Activated CD8-positive, alpha-beta memory T cell treated with anti-CD3 and anti-CD28 coated beads, Interleukin-2, amount 50 U/mL, for 24 hours (primary cell): ENCODE results near the gene SRPK1.
"Not testable (repeated sequence)": the region's sequence is repeated elsewhere in the genome, so short reads cannot be mapped to it uniquely, and the experiment has no call there.

ENCODE experiments used
- DNase-seq: peaks from one replicate; pipeline ENCODE4 v3.0.0-alpha.2; 2020; ENCODE audit errors: extremely low read depth

SRPK1 gene

DNA sequence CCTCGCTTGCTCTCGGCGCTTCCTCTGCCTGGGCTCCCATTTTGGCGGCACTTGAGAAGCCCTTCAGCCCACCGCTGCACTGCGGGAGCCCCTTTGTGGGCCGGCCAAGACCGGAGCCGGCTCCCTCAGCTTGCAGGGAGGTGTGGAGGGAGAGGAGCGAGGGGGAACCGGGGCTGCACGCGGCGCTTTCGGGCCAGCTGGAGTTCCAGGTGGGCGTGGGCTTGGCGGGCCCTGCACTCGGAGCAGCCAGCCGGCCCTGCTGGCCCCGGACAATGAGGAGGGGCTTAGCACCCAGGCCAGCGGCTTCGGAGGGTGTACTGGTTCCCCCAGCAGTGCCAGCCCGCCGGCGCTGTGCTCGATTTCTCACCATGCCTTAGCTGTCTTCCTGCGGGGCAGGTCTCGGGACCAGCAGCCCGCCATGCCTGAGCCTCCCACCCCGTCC is 10.2 kb upstream of the SRPK1 start:
- DNase-seq, result no peak

DNA sequence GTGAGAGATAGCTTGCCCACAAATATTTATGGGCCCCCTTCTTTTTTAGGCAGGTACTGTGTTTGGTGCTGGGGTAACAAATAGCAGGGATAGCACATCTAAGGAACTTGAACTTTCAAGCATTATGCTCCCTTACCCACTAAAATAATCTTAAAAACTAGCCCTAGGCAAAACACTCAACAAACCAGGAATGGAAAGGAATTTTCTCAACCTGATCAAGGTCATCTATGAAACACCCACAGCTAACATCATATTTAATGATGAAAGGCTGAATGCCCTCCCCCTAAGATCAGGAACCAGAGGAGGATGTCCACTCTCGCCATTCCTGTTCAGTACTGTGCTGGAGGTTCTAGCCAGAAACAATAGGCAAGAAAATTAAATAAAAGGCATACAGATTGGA is 8.7 kb upstream of the SRPK1 start:
- DNase-seq, result no peak

DNA sequence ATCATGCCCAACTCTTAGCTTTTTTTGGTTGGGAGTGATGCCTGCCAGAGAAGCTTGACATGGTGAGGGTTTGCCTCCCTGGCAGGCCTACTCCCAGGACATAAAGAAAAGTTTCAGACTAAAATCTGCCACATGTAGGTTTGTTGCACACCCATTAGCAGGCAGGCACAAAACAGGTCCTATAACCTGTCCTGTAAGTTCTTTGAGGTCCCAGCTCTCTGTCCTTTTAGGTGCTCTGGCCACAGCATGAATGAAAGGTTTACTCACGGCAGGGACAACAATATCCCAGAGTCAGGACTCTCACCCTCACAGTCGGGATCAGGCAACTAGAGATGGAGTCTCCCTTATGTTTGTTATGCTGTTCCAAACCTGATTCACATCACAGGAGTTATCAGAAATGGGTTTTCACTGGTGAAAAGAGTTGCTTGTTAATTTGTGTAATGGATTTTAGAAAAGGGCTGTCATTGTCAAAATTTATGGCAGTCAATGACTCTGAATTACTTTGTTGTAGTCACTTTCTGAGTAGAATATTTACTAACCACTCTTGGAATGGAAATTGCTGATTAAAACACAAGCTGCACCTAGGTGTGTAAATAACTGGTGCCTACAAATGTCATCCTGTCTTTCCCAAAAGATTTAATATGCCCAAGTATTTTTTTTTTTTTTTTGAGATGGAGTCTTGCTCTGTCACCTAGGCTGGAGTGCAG is 5.8 kb upstream of the SRPK1 start:
- DNase-seq, result no peak

GRCh38 chr6:35925961-35926360 is 5.1 kb upstream of the SRPK1 start:
- no peak for DNase-seq

DNA sequence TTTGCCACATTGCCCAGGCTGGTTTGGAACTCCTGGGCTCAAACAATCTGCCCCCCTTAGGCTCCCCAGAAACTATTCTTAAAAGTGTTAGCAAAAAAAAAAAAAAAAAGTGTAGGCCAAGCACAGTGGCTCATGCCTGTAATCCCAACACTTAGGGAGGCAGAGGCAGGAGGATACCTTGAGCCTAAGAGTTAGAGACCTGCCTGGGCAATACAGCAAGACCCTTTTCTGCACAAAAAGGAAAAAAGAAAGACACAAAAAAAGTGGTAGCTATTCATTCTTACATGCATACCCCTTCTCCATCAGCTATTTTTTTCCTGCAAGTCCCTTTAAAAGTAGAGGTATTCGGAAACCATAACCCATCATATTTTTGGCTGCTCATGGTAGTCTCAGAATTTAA is 3.2 kb upstream of the SRPK1 start:
- no peak for DNase-seq

DNA sequence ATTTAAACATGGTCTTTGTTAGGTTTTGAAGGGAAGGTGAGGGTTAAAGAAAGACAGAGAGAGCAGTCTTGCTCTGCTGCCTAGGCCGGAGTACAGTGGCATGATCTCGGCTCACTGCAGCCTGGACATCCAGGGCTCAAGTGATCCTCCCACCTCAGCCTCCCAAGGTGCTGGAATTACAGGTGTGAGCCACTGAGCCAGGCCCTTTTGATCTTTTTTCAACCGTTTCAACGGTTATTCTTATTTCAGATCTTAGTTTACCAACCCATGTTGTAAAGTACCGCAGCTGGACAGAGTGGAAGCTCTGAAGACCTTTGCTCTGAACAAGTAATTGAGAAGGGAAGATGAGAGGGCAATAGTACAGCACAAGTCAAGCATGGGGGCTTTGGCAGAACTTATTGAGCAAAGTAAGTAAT is 1.2 kb upstream of the SRPK1 start:
- no peak for DNase-seq

- no peak for DNase-seq
Measured at GRCh38 chr6:35919827-35920751, 809 bp downstream of the SRPK1 start.

DNA sequence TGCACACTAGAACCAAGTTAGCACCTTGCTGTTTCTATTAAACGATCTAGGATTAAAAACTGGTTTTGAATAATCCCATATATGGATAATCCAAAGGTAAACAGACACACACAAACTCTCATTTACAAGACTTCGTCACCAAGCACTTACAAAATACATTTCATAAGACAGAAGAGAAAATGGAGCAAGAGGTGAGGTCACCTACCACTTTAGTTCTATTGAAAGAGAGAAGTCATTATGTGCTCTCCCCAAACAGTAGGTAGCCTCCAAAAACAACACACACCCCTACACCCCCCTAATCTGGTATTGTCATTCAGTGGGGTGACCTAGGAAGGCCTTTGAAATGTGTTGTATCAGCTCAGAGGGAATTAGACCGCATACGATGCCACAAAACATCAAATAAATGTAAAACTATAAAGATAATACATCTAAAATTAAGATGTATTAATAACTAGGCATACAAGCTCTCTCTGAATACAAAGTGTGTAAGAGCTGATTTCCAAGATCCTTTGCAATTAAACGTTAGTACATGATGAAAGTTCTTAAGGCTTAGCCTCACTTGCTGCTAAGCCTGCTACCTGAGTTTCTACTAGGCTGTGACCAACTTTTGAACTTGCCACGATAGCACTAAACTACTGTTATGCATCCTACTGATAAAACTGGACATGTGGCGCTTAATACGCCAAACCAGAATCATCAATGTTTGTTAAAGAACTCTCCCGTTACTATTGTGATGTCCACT is 1.6 kb downstream of the SRPK1 start:
- no peak for DNase-seq

DNA sequence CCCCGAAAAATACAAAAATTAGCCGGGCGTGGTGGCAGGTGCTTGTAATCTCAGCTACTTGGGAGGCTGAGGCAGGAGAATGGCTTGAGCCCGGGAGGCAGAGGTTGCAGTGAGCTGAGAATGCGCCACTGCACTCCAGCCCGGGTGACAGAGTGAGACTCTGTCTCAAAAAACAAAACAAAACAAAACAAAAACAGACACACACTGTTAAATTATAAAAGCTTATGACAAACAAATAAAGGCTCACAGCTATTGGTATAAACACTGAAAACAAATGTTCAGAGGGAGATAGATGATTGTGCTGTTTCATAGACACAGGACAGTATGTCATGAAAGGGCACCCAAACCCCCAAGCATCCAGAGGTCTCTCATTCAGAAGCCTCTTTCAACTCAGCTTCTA is 4.0 kb downstream of the SRPK1 start:
- DNase-seq, result not testable (repeated sequence)

GRCh38 chr6:35916056-35916455 is 4.8 kb downstream of the SRPK1 start:
- no peak for DNase-seq

DNA sequence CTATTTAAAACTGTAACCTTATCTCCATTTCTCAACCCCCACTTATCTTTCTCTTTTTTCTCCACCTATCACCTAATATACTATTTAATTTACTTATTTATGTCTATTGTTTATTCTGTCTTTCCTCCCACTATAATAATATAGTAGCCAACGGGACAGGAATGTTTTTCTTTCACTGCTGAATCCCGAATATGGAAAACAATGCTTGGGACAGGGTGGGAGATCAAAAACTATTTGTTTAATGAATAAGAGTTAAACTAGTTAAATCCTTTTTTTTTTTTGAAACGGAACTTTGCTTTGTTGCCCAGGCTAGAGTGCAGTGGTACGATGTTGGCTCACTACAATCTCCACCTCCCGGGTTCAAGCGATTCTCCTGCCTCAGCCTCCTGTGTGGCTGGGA is 6.4 kb downstream of the SRPK1 start:
- no peak for DNase-seq

GRCh38 chr6:35911871-35912653 is 8.8 kb downstream of the SRPK1 start:
- no peak for DNase-seq

- DNase-seq, result not testable (repeated sequence)
Measured at GRCh38 chr6:35909571-35909970, 11.3 kb downstream of the SRPK1 start.

DNA sequence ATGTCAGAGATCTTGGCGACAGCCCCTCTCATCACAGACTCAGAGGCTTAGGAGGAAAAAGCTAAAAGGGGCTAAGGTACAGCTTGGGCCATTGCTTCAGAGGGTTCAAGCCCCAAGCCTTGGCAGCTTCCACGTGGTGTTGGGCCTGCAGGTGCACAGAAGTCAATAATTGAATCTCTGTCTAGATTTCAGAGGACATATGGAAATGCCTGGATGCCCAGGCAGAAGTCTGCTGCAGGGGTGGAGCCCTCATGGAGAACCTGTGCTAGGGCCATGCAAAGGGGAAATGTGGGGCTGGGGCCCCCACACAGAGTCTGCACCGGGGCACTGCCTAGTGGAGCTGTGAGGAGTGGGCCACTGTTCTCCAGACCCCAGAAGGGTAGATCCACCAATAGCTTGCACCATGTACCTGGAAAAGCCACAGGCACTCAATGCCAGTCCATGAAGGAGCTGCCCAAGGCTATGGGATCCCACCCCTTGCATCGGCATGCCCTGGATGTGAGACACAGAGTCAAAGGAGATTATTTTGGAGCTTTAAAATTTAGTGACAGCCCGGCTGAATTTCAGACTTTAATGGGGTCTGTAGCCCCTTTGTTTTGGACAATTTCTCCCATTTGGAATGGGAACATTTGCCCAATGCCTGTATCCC is 12.0 kb downstream of the SRPK1 start:
- DNase-seq, result not testable (repeated sequence)

- DNase-seq, result no peak
Measured at GRCh38 chr6:35907750-35908149, 13.1 kb downstream of the SRPK1 start.

DNA sequence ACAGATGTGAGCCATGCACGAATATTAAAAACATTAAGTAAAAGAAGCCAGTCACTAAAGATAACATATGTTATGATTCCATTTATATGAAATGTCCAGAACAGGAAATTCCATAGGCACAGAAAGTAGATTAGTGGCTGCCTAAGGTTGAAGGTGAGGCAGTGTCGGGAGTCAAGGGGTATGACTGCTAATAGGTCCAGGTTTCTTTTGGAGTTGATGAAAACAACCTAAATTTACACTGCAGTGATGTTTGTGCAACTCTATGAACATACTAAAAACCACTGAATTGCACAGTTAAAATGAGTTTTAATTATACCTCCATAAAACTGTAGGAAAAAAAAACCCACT is 14.4 kb downstream of the SRPK1 start:
- DNase-seq, result no peak

GRCh38 chr6:35905841-35906498 is 14.9 kb downstream of the SRPK1 start:
- DNase-seq, result no peak

DNA sequence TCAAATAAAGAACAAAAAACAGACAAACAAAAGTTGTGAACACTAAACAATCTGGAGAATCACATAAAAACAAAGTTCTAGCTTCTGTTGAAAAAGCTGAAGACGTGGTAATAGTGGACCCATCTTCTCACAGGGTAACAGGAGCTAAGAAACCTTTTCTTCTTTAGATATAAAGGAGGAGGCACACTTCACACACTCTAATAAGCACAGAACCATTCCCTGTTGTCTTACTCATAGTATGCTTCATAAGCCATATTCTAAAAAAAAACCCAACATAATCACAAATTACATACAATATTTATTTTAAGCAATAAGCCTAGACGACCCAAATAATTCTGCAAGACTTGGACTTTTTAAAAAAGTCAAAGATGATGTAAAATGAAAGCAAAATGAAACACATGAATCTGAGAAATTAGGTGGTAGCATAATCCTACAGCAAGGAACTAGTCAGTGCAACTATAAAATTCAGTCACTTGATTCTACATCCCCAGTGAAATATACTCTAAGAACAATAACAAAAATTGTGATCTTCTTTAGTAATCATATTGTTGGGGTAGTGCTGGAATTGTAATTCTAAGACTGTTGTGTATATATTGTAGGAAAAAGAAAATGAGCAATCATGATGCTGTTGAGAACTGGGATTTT is 15.6 kb downstream of the SRPK1 start:
- DNase-seq, result no peak

DNA sequence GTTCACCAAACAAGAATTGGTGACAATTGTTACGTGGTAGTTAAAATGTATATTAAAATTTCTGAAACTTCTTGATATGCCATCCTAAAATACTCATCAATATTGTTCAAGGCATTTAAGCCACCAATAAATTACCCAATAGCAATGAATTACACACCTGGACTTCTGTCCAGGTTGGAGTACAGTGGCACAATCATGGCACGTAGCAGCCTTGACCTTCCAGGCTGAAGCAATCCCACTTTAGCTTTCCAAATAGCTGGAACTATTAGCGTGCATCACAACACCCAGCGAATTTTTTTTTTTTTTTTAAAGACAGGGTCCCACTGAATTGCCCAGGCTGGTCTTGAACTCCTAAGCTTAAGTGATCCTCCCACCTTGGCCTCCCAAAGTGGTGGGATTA is 17.2 kb downstream of the SRPK1 start:
- no peak for DNase-seq

GRCh38 chr6:35900448-35900847 is 20.4 kb downstream of the SRPK1 start:
- no peak for DNase-seq
